Ovary (tissue), 3 donors: ENCODE results near the gene TMX4.

ENCODE experiments used
- POLR2A ChIP-seq: fragments of 450-650 bp; IDR thresholded peaks from one replicate; pipeline ENCODE4 v1.6.1; 2017; ENCODE audit warnings: antibody characterized with exemption, mild to moderate bottlenecking, moderate library complexity
- TF ChIP-seq, protein P1 (sequence below), 3 donors: fragments of 450-650 bp in 2 of 3; fragments of 200-600 bp in 1 of 3; IDR thresholded peaks; one replicate each; pipeline versions ENCODE4 v1.5.1 to v1.8.0; 2016 to 2022; ENCODE audit warnings: antibody characterized with exemption in 3 of 3, mild to moderate bottlenecking in 1 of 3
- donor health status: DM: no; HTN: no; CAD: no.

DNA sequence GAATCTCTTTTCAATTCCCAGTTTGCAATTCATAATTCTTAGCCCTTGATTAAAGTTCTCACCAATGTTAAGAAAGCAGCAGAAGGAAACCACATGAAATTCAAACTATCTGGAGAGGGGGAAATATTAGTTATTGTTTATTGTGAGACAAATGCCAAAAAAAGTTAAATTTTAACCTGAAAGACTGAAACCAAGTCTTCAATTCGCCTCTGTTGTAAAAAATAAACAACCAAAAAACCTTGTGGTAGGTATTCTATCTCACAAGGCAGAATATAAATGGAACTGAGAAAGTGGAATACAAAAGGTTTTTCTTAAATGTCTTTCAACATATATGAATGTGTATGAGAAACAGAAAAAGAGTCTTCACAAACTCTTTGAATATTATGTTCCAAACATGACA lies 24.8 kb downstream of the TMX4 start:
- TF ChIP-seq, protein P1, sequence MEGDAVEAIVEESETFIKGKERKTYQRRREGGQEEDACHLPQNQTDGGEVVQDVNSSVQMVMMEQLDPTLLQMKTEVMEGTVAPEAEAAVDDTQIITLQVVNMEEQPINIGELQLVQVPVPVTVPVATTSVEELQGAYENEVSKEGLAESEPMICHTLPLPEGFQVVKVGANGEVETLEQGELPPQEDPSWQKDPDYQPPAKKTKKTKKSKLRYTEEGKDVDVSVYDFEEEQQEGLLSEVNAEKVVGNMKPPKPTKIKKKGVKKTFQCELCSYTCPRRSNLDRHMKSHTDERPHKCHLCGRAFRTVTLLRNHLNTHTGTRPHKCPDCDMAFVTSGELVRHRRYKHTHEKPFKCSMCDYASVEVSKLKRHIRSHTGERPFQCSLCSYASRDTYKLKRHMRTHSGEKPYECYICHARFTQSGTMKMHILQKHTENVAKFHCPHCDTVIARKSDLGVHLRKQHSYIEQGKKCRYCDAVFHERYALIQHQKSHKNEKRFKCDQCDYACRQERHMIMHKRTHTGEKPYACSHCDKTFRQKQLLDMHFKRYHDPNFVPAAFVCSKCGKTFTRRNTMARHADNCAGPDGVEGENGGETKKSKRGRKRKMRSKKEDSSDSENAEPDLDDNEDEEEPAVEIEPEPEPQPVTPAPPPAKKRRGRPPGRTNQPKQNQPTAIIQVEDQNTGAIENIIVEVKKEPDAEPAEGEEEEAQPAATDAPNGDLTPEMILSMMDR (IDR thresholded peaks at IDR 0.05), result no peak
- TF ChIP-seq POLR2A, result no peak
